Measurements from ENCODE around the gene STRIP2. TPM values are rescaled to one million over a fixed set of nuclear protein-coding genes. Genes with fewer than 3 reads are reported as not detected.

The STRIP2 gene
- total and polyA plus RNA-seq, 2 experiments from 2014 or later, result 4.7 to 10.6 TPM

- no peak overlapping the region; the same call in 1 of the 2 replicates for H3K27ac Mint-ChIP-seq
- no peak for DNase-seq (ENCODE audit: low spot score)
- H3K4me1 ChIP-seq (ENCODE audit: insufficient read depth), result no peaks in the 10 kb centered on the region
- no peaks in the 10 kb centered on the region for H3K27me3 ChIP-seq (ENCODE audit: insufficient read depth)
- no peak overlapping the region for H3K4me2 ChIP-seq
- peaks cover 26% of the 10 kb centered on the region for H3K36me3 Mint-ChIP-seq (ENCODE audit: low read depth)
- no peaks in the 10 kb centered on the region for H3K4me1 Mint-ChIP-seq
- H4K20me1 ChIP-seq (replicated peaks; ENCODE audit: insufficient read depth), result no peaks in the 10 kb centered on the region
- H2AFZ ChIP-seq, result no peak overlapping the region
- no peaks in the 10 kb centered on the region for H3K9me2 ChIP-seq (ENCODE audit: insufficient read depth)
- H3K4me3 Mint-ChIP-seq, result no peak overlapping the region
- ATAC-seq, result no peak
- H3K27ac ChIP-seq (ENCODE audit: low read depth), result no peak overlapping the region
- no peaks in the 10 kb centered on the region for H3K79me2 ChIP-seq (replicated peaks; ENCODE audit: insufficient read depth)
- no peak overlapping the region for H3K4me3 ChIP-seq
- H3K9me3 Mint-ChIP-seq, result peaks cover 7% of the 10 kb centered on the region; the same call in 2 of the 3 replicates
- H3F3A ChIP-seq (replicated peaks; ENCODE audit: low read depth), result no peaks in the 10 kb centered on the region
- no peak for TF ChIP-seq ETS1 (IDR thresholded peaks at IDR 0.05)
- no peak for TF ChIP-seq CTCF (conservative IDR thresholded peaks at IDR 0.05; ENCODE audit: low read depth in 2 of 2)
- no peak for TF ChIP-seq ZNF462 (CRISPR knock-in tag; IDR thresholded peaks at IDR 0.05)
- TF ChIP-seq CREB1 (CRISPR knock-in tag; IDR thresholded peaks at IDR 0.05; ENCODE audit: low read depth), result no peak
- TF ChIP-seq EZH2 (IDR thresholded peaks at IDR 0.05; ENCODE audit: low read depth, unreplicated experiment), result no peak
- no peak for TF ChIP-seq ZNF114 (CRISPR knock-in tag; IDR thresholded peaks at IDR 0.05)
- no peak for TF ChIP-seq JUNB (IDR thresholded peaks at IDR 0.05; ENCODE audit: unreplicated experiment)
- peaks cover 10% of the 10 kb centered on the region for H3K36me3 ChIP-seq (ENCODE audit: insufficient read depth)
- peaks cover 1% of the 10 kb centered on the region for H3K27me3 Mint-ChIP-seq (ENCODE audit: insufficient read depth, low read depth, poor library complexity)
Measured at GRCh38 chr7:129453510-129454248, 19.4 kb downstream of the STRIP2 start.
